B cell (primary cell): ENCODE data around the gene LTO1. TPM values are rescaled to one million over a fixed set of nuclear protein-coding genes. Genes with fewer than 3 reads are reported as not detected.
"Not testable (repeated sequence)": the region's sequence is repeated elsewhere in the genome, so short reads cannot be mapped to it uniquely, and the experiment has no call there.

Experiments
- ATAC-seq: fragments of 200-7000 bp; cut with Tn5 transposase; one replicate; pipeline ENCODE4 v1.10.0; 2021; ENCODE audit warnings: low read depth, mild to moderate bottlenecking, moderate number of reproducible peaks, moderate library complexity
- CTCF ChIA-PET: fragments of 350-600 bp; sonication (Branson Sonifier 250); formaldehyde crosslinking; loops from one replicate; lab custom pipeline; 2021; ENCODE audit warnings: antibody characterized with exemption, inconsistent platforms; lab: Charles Lee
- POLR2A ChIA-PET: fragments of 350-600 bp; sonication (Branson Sonifier 250); formaldehyde crosslinking; loops from one replicate; lab custom pipeline; 2021; ENCODE audit warnings: antibody characterized with exemption; lab: Charles Lee
- DNase-seq: peaks from one replicate; pipeline ENCODE4 v3.0.0; 2013
- H2AFZ ChIP-seq: 2 replicates; pipeline ENCODE4 v1.6.1; 2012; ENCODE audit warnings: mild to moderate bottlenecking, low read depth, low read length; ENCODE audit not compliant: insufficient read depth, poor library complexity, severe bottlenecking
- H3K27ac ChIP-seq, 2 donors: 1 replicate in 1 of 2; 2 replicates in 1 of 2; pipeline ENCODE4 v1.5.1; 2012 to 2013; ENCODE audit warnings: low read length in 2 of 2, mild to moderate bottlenecking in 2 of 2, moderate library complexity in 1 of 2
- H3K27me3 ChIP-seq, 4 experiments: fragments of 200-600 bp in 1 of 4; sonication (generic) in 1 of 4; replicated peaks in 1 of 4; 1 replicate in 2 of 4; 2 replicates in 2 of 4; pipeline versions ENCODE4 v1.6.1 to v1.7.0; 2013 to 2016; ENCODE audit warnings: low read length in 3 of 4, mild to moderate bottlenecking in 2 of 4, mixed read lengths in 1 of 4, moderate library complexity in 1 of 4; ENCODE audit not compliant: insufficient read depth in 4 of 4, control insufficient read depth in 3 of 4; ENCODE audit errors: control extremely low read depth in 1 of 4
- H3K36me3 ChIP-seq, 2 experiments: replicated peaks in 1 of 2; 1 replicate in 1 of 2; 2 replicates in 1 of 2; pipeline versions ENCODE4 v1.6.1 to v1.7.1; 2013; ENCODE audit warnings: low read length in 1 of 2; ENCODE audit not compliant: insufficient read depth in 2 of 2, control insufficient read depth in 1 of 2; ENCODE audit errors: control extremely low read depth in 1 of 2, extremely low read depth in 1 of 2
- H3K4me1 ChIP-seq, 2 donors: fragments of 200-600 bp in 1 of 2; sonication (generic) in 1 of 2; 1 replicate in 1 of 2; 2 replicates in 1 of 2; pipeline versions ENCODE4 v1.5.1 to v1.6.1; 2013 to 2017; ENCODE audit warnings: low read length in 2 of 2; ENCODE audit not compliant: control insufficient read depth in 2 of 2, insufficient read depth in 2 of 2
- H3K4me2 ChIP-seq: replicated peaks from 2 replicates; pipeline ENCODE3; 2012; ENCODE audit warnings: mild to moderate bottlenecking, low read depth, low read length; ENCODE audit not compliant: poor library complexity, severe bottlenecking
- H3K4me3 ChIP-seq, 5 experiments: fragments of 200-600 bp in 1 of 5; sonication (generic) in 1 of 5; 1 replicate in 3 of 5; 2 replicates in 2 of 5; pipeline versions ENCODE4 v1.5.1 to v1.7.0; 2011 to 2016; ENCODE audit warnings: low read length in 4 of 5, mild to moderate bottlenecking in 4 of 5, low read depth in 2 of 5, control low read depth in 1 of 5, moderate library complexity in 1 of 5; ENCODE audit not compliant: insufficient read depth in 1 of 5; ENCODE audit errors: control extremely low read depth in 1 of 5, extremely low read depth in 1 of 5
- H3K79me2 ChIP-seq: fragments of 200-600 bp; sonication (generic); one replicate; pipeline ENCODE4 v1.6.0; 2016; ENCODE audit warnings: low read length; ENCODE audit not compliant: control insufficient read depth, insufficient read depth
- H3K9ac ChIP-seq: fragments of 200-600 bp; sonication (generic); 2 replicates; pipeline ENCODE4 v1.6.1; 2017; ENCODE audit warnings: mild to moderate bottlenecking, low read length, moderate library complexity
- H3K9me3 ChIP-seq, 3 donors: one replicate each; pipeline versions ENCODE4 v1.6.1 to v1.7.1; 2013; ENCODE audit warnings: low read length in 2 of 3; ENCODE audit not compliant: control insufficient read depth in 2 of 3, insufficient read depth in 1 of 3; ENCODE audit errors: control extremely low read depth in 1 of 3
- H4K20me1 ChIP-seq: 2 replicates; pipeline ENCODE4 v1.6.0; 2012; ENCODE audit warnings: mild to moderate bottlenecking, low read length; ENCODE audit not compliant: insufficient read depth, control insufficient read depth, poor library complexity, severe bottlenecking
- H3K27ac Mint-ChIP-seq: one replicate; pipeline ENCODE4 v1.8.0; 2021; ENCODE audit warnings: mixed read lengths
- H3K27me3 Mint-ChIP-seq: one replicate; pipeline ENCODE4 v1.8.0; 2021; ENCODE audit warnings: mixed read lengths
- H3K4me1 Mint-ChIP-seq: one replicate; pipeline ENCODE4 v1.8.0; 2021; ENCODE audit warnings: mixed read lengths
- H3K4me3 Mint-ChIP-seq: one replicate; pipeline ENCODE4 v1.8.0; 2021; ENCODE audit warnings: mixed read lengths
- H3K9me3 Mint-ChIP-seq: one replicate; pipeline ENCODE4 v1.8.0; 2022; ENCODE audit warnings: mixed read lengths; ENCODE audit not compliant: insufficient read depth
- EZH2 ChIP-seq: IDR thresholded peaks from 2 replicates; pipeline ENCODE4 v1.6.1; 2012; ENCODE audit warnings: borderline replicate concordance, low read depth, mild to moderate bottlenecking, moderate library complexity, low read length; ENCODE audit not compliant: insufficient read depth, poor library complexity, severe bottlenecking
- WGBS: methylation state at CpG from one replicate; pipeline ENCODE4 v1.1.5; 2013; ENCODE audit warnings: missing lambda C conversion rate; ENCODE audit not compliant: insufficient coverage; 5-methylcytosine and 5-hydroxymethylcytosine counted together
- intact Hi-C: fragments of 100-400 bp; cut with micrococcal nuclease; formaldehyde crosslinking; loops from one replicate; pipeline ENCODE4 v1.10.0; 2022
- polyA plus RNA-seq: library from polyadenylated mRNA; depleted of rRNA; stranded (reverse); fragments of >200 nt; gene quantifications from 2 replicates; pipeline ENCODE4 v1.2.3, GENCODE V29; 2012
- total RNA-seq, 2 donors: library from RNA; stranded (reverse); fragments of 120-200 nt in 1 of 2; gene quantifications; 1 replicate in 1 of 2; 2 replicates in 1 of 2; pipeline versions ENCODE4 v1.2.3 to v1.2.4, GENCODE V29; 2013 to 2022
- TF ChIP-seq, protein P1 (sequence below): fragments of 200-600 bp; IDR thresholded peaks from one replicate; pipeline ENCODE4 v1.8.0; 2022; ENCODE audit warnings: antibody characterized with exemption, mild to moderate bottlenecking

LTO1 gene
- total and polyA plus RNA-seq, 2 donors (not counting 1 experiment from before 2014, with no cell fraction given) = 44.4 to 68.8 TPM

DNA sequence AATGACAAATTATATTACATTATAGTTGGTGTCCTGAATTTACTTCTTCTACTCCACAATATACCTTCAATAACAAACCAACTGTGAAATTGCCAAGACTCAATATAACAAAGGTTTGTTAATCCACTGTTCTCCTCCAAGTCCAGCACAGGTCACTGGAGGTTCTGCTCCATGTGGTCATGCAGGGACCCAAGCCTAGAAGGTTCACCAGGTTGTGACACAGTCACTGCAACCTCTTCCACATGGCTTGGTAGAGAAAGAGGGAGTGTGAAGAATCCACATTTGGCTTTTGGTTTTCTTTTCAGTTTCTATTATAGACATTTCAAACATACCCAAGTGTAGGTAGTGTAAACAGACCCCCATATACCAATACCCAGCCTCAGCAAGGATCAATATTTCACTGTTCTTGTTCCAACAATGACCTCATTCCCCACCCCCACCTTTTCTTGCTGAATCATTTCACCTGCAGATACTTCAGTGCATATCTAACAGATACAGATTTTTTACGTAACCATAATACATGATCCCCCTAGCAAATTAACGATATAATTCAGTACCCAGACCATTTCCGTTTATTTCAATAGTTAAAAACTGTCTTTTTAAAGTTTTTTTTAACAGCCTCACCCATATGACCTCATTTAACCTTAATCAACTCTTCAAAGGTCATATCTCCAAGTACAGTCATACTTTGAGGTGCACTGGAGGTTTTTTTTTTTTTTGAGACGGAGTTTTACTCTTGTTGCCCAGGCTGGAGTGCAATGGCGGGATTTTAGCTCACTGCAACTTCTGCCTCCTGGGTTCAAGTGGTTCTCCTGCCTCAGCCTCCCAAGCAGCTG is 14.5 kb upstream of the LTO1 start:
- H3K9me3 ChIP-seq = no peaks in the 10 kb centered on the region
- peaks cover 7% of the 10 kb centered on the region for H3K4me1 Mint-ChIP-seq
- H3K27ac ChIP-seq = no peak overlapping the region
- peaks cover 0 to 40% (median 19%) of the 10 kb centered on the region in 4 experiments for H3K27me3 ChIP-seq
- POLR2A ChIA-PET = no interaction called here
- H3K27ac Mint-ChIP-seq = no peak overlapping the region
- H3K4me3 Mint-ChIP-seq = no peak overlapping the region
- peaks cover 7 to 9% of the 10 kb centered on the region in 2 donors for H3K4me1 ChIP-seq
- no peak overlapping the region for H3K4me2 ChIP-seq
- intact Hi-C loops = no loop called here
- DNase-seq (no peak), ATAC-seq (no peak)
- H4K20me1 ChIP-seq = no peaks in the 10 kb centered on the region
- no peak overlapping the region for H2AFZ ChIP-seq
- TF ChIP-seq, protein P1, sequence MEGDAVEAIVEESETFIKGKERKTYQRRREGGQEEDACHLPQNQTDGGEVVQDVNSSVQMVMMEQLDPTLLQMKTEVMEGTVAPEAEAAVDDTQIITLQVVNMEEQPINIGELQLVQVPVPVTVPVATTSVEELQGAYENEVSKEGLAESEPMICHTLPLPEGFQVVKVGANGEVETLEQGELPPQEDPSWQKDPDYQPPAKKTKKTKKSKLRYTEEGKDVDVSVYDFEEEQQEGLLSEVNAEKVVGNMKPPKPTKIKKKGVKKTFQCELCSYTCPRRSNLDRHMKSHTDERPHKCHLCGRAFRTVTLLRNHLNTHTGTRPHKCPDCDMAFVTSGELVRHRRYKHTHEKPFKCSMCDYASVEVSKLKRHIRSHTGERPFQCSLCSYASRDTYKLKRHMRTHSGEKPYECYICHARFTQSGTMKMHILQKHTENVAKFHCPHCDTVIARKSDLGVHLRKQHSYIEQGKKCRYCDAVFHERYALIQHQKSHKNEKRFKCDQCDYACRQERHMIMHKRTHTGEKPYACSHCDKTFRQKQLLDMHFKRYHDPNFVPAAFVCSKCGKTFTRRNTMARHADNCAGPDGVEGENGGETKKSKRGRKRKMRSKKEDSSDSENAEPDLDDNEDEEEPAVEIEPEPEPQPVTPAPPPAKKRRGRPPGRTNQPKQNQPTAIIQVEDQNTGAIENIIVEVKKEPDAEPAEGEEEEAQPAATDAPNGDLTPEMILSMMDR = no peak
- TF ChIP-seq EZH2 = no peak
- CTCF ChIA-PET = no interaction called here
- H3K79me2 ChIP-seq = no peaks in the 10 kb centered on the region
- 100% methylated on average over 1 of the region's 5 CpGs for WGBS
- peaks cover 66% of the 10 kb centered on the region for H3K27me3 Mint-ChIP-seq
- peaks cover 4% of the 10 kb centered on the region for H3K9me3 Mint-ChIP-seq
- no peak overlapping the region for H3K9ac ChIP-seq
- no peak overlapping the region for H3K4me3 ChIP-seq
- no peaks in the 10 kb centered on the region for H3K36me3 ChIP-seq

DNA sequence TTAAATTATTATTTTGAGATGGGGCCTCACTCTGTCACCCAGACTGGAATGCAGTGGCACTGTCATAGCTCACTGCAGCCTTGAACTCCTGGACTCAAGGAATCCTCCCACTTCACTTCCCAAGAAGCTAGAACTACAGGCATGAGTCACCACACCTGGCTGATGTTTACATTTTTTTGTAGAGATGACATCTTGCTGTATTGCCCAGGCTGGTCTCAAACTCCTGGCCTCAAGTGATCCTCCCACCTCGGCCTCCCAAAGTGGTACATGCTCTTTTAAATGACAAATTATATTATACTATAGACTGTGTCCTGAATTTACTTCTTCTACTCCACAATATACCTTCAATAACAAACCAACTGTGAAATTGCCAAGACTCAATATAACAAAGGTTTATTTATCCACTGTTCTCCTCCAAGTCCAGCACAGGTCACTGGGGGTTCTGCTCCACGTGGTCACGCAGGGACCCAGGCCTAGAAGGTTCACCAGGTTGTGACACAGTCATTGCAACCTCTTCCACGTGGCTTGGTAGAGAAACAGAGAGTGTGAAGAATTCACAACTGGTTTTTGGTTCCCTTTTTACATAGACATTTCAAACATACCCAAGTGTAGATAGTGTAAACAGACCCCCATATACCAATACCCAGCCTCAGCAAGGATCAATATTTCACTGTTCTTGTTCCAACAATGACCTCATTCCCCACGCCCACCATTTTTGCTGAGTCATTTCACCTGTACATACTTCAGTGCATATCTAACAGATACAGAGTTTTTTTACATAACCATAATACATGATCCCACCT is 13.0 kb upstream of the LTO1 start:
- intact Hi-C loops, H3K4me1 Mint-ChIP-seq, H3K27ac Mint-ChIP-seq, ATAC-seq, H3K9me3 Mint-ChIP-seq, H3K4me3 Mint-ChIP-seq, H3K36me3 ChIP-seq, H3K4me1 ChIP-seq, H3K4me3 ChIP-seq, H2AFZ ChIP-seq, H4K20me1 ChIP-seq, POLR2A ChIA-PET, DNase-seq, H3K4me2 ChIP-seq, H3K9me3 ChIP-seq, H3K79me2 ChIP-seq, H3K27ac ChIP-seq, H3K9ac ChIP-seq, CTCF ChIA-PET: not testable (repeated sequence)
- peaks cover 0 to 34% (median 17%) of the 10 kb centered on the region in 4 experiments for H3K27me3 ChIP-seq
- 20% methylated on average over 1 of the region's 5 CpGs for WGBS
- peaks cover 56% of the 10 kb centered on the region for H3K27me3 Mint-ChIP-seq
